WTC11 (cell line): ENCODE data around the gene MYO15A.

ENCODE experiments used
- ELF4 ChIP-seq: sonication (generic); formaldehyde crosslinking; IDR thresholded peaks from 2 replicates; pipeline ENCODE4 v1.8.1; 2022; ENCODE audit warnings: low read depth, mild to moderate bottlenecking, moderate library complexity, missing genetic modification reagents
- FOXK1 ChIP-seq: sonication (generic); formaldehyde crosslinking; IDR thresholded peaks from 2 replicates; pipeline ENCODE4 v1.8.0; 2022; ENCODE audit warnings: mild to moderate bottlenecking, moderate library complexity, missing genetic modification reagents
- TEAD4 ChIP-seq: sonication (generic); formaldehyde crosslinking; IDR thresholded peaks from 2 replicates; pipeline ENCODE4 v1.8.0; 2022; ENCODE audit warnings: mild to moderate bottlenecking, missing genetic modification reagents
- TF ChIP-seq, protein P1 (sequence below): fragments of 200-600 bp; IDR thresholded peaks from 2 replicates; pipeline ENCODE4 v1.8.0; 2022; ENCODE audit warnings: antibody characterized with exemption
- TF ChIP-seq, protein P2 (sequence below): sonication (generic); formaldehyde crosslinking; IDR thresholded peaks from 2 replicates; pipeline ENCODE4 v1.8.1; 2023; ENCODE audit warnings: mild to moderate bottlenecking, missing genetic modification reagents, moderate library complexity
- TF ChIP-seq, protein P3 (sequence below): sonication (generic); formaldehyde crosslinking; IDR thresholded peaks from 2 replicates; pipeline ENCODE4 v1.8.1; 2023; ENCODE audit warnings: mild to moderate bottlenecking, moderate library complexity, missing genetic modification reagents
- TF ChIP-seq, protein P4 (sequence below): fragments of 250-450 bp; sonication (Bioruptor Pico); IDR thresholded peaks from 2 replicates; pipeline ENCODE4 v2.1.2; 2022; ENCODE audit warnings: mild to moderate bottlenecking, moderate library complexity

DNA sequence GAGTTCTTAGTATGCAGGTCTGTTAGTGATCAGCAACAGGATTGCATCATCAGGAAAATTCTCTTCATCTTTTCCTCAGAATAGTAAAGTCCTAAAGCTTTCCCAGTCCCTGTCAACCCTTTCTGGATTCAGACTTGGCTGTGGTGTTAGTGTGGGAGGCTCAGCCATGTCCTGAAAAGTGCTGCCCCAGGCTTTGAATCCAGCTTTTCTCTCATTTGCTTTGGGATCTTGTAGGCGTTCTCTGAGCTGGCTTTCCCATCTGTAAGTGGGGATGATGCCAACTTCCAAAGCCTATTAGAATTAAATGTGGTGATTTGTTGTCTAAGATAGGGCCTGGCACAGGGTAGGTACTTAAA is 78.0 kb downstream of the MYO15A start:
- TF ChIP-seq ELF4 (no peak), FOXK1 (CRISPR knock-in tag) (no peak), TEAD4 (CRISPR knock-in tag) (no peak)
- TF ChIP-seq, protein P1, sequence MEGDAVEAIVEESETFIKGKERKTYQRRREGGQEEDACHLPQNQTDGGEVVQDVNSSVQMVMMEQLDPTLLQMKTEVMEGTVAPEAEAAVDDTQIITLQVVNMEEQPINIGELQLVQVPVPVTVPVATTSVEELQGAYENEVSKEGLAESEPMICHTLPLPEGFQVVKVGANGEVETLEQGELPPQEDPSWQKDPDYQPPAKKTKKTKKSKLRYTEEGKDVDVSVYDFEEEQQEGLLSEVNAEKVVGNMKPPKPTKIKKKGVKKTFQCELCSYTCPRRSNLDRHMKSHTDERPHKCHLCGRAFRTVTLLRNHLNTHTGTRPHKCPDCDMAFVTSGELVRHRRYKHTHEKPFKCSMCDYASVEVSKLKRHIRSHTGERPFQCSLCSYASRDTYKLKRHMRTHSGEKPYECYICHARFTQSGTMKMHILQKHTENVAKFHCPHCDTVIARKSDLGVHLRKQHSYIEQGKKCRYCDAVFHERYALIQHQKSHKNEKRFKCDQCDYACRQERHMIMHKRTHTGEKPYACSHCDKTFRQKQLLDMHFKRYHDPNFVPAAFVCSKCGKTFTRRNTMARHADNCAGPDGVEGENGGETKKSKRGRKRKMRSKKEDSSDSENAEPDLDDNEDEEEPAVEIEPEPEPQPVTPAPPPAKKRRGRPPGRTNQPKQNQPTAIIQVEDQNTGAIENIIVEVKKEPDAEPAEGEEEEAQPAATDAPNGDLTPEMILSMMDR: no peak
- TF ChIP-seq, protein P2, sequence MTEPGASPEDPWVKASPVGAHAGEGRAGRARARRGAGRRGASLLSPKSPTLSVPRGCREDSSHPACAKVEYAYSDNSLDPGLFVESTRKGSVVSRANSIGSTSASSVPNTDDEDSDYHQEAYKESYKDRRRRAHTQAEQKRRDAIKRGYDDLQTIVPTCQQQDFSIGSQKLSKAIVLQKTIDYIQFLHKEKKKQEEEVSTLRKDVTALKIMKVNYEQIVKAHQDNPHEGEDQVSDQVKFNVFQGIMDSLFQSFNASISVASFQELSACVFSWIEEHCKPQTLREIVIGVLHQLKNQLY (CRISPR knock-in tag): no peak
- TF ChIP-seq, protein P3, sequence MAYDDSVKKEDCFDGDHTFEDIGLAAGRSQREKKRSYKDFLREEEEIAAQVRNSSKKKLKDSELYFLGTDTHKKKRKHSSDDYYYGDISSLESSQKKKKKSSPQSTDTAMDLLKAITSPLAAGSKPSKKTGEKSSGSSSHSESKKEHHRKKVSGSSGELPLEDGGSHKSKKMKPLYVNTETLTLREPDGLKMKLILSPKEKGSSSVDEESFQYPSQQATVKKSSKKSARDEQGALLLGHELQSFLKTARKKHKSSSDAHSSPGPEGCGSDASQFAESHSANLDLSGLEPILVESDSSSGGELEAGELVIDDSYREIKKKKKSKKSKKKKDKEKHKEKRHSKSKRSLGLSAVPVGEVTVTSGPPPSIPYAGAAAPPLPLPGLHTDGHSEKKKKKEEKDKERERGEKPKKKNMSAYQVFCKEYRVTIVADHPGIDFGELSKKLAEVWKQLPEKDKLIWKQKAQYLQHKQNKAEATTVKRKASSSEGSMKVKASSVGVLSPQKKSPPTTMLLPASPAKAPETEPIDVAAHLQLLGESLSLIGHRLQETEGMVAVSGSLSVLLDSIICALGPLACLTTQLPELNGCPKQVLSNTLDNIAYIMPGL (CRISPR knock-in tag): no peak
- TF ChIP-seq, protein P4, sequence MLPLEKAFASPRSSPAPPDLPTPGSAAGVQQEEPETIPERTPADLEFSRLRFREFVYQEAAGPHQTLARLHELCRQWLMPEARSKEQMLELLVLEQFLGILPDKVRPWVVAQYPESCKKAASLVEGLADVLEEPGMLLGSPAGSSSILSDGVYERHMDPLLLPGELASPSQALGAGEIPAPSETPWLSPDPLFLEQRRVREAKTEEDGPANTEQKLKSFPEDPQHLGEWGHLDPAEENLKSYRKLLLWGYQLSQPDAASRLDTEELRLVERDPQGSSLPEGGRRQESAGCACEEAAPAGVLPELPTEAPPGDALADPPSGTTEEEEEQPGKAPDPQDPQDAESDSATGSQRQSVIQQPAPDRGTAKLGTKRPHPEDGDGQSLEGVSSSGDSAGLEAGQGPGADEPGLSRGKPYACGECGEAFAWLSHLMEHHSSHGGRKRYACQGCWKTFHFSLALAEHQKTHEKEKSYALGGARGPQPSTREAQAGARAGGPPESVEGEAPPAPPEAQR (CRISPR knock-in tag): no peak
